HG02642 (cell line): ENCODE measurements around the gene FTCD.
"Not testable (repeated sequence)": the region's sequence is repeated elsewhere in the genome, so short reads cannot be mapped to it uniquely, and the experiment has no call there.

Experiments used
- ATAC-seq: cut with Tn5 transposase; IDR thresholded peaks from one replicate; pipeline ENCODE4 v1.9.1; 2021; ENCODE audit warnings: mild to moderate bottlenecking; ENCODE audit not compliant: unreplicated experiment, poor library complexity

The FTCD gene

GRCh38 chr21:46155514-46156377, at the start of gene FTCD:
FTCD (minus strand) TSS chr21:46155579; CDS start chr21:46155523, 56 bp downstream.
- ATAC-seq, result no peak

DNA sequence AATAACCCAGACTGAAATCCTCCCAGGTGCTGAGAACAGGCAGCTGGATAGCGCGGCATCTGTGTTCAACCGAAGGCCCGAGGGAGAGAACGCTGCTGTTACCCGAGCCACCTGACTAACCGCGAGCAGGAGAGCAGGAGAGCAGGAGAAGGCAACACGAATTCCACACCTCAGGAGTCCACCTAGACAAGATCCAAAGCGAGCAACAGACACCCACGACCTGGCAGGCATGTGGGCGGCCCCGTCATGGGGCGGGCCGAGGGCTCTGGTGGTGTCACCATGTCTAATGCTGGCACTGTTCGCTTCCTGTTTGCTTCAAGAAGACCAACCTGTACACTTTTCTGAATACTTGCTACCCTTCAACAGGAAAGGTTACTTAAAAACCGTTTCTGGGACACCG, 49.8 kb upstream of the FTCD start:
- no peak for ATAC-seq

GRCh38 chr21:46203203-46203600, 47.8 kb upstream of the FTCD start:
- no peak for ATAC-seq

DNA sequence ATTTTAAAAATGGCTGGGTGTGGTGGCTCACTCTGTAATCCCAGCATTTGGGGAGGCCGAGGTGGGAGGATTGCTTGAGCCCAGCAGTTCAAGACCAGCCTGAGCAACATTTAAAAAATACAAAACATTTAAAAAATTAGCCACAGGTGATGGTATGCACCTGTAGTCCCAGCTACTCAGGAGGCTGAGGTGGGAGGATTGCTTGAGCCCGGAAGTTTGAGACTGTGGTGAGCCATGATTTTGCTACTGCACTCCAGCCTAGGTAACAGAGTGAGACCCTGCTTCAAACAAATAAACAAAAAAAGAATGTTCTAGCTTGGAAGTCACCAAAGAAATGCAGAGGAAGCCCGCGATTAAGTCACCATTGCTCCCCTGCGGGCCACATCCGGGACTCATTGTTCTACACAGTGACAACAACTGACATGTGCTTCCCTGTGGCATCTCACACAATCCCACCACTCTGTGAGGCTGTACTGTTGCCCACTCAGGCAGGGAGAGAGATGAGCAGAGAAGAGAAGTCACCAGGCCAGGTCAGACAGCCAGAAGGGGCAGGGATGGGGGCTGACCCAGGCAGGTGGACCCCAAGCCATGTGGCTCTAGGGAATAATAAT, 47.3 kb upstream of the FTCD start:
- ATAC-seq, result no peak

DNA sequence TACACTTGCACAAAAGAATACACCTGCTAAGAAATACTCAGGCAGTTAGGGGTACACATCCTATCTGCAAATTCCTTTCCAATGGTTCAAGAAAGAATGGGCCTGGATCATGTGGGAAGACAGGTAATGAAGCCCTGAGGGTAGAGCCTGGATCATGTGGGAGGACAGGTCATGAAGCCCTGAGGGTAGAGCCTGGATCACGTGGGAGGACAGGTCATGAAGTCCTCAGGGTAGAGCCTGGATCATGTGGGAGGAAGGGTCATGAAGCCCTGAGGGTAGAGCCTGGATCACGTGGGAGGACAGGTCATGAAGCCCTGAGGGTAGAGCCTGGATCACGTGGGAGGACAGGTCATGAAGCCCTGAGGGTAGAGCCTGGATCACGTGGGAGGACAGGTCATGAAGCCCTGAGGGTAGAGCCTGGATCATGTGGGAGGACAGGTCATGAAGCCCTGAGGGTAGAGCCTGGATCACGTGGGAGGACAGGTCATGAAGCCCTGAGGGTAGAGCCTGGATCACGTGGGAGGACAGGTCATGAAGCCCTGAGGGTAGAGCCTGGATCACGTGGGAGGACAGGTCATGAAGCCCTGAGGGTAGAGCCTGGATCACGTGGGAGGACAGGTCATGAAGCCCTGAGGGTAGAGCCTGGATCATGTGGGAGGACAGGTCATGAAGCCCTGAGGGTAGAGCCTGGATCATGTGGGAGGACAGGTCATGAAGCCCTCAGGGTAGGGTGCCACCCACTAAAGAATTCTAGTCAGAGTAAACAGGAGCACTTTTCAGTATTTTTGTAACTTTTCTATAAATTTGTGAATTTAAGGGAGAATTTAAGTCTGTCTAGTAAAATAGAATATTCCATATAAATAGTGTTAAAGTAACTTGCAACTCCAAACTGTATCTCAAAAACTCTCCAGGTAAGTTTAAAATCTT, 45.8 kb upstream of the FTCD start:
- not testable (repeated sequence) for ATAC-seq

GRCh38 chr21:46199436-46200373, 44.3 kb upstream of the FTCD start:
- no peak for ATAC-seq

DNA sequence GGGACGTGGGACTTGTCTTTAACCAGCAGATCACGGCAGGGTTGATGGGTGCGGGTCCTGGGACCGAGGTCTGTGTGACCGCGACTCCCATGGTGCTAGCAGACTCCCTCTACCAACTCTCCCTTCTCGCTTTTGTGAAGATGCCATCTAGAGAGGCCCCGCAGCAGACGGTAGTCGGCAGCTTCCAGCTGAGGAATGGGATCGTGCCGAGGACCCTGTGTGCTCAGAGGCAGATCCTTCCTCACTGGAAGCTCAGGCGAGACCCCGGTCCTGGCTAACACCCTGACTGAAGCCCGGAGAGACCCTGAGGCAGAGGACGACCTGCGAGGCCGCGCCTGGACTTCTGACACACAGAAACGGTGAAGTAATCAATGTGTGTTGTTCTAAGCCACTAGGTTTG, 41.4 kb upstream of the FTCD start:
- ATAC-seq, result no peak

- ATAC-seq, result no peak
These were observed 40.3 kb upstream of the FTCD start for GRCh38 chr21:46195595-46196195.

DNA sequence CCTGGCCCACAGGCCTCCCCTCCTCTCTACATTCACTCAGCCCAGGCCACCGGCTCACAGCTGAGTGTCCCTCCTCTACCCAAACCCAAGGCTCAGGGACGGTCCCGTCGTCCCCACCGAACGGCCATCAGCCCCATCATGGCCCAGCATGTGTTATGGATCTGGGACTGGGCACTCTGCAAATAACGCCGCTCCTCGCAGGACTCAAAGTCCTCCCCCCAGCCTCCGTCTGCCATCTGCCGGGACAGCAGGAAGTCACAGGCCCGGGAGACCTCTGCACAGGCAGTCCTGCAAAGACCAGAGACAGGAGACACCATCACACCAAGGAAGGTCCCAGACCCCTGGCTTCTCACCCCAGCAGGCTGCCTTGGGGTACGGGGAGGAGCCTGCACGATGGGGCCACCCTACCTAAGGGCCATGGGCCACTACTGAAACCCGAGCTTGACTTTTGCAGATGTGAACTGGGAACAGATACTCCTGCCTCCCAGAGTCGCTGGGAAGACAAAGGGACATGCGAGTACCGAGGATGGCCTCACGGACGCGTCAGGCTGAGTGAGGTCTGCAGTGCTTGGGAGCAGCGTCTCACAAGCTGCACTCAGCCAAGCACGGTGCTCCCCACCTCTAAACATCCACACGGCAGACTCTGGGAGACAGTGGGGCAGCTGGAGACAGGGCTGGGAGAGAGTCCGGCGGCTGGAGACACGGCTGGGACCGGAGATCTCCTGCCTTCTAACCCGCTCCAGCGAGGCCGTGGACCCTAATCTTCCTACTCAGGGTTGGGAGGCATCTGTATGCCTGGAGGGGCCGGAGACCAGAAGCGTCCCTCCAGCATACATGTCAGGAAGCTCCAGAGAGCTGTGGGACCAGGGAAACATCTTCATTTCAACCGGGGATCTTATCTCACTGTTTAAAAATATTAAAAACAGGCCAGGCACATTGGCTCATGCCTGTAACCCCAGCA, 39.3 kb upstream of the FTCD start:
- ATAC-seq, result no peak

- no peak for ATAC-seq
These were observed 38.5 kb upstream of the FTCD start for GRCh38 chr21:46193829-46194373.

DNA sequence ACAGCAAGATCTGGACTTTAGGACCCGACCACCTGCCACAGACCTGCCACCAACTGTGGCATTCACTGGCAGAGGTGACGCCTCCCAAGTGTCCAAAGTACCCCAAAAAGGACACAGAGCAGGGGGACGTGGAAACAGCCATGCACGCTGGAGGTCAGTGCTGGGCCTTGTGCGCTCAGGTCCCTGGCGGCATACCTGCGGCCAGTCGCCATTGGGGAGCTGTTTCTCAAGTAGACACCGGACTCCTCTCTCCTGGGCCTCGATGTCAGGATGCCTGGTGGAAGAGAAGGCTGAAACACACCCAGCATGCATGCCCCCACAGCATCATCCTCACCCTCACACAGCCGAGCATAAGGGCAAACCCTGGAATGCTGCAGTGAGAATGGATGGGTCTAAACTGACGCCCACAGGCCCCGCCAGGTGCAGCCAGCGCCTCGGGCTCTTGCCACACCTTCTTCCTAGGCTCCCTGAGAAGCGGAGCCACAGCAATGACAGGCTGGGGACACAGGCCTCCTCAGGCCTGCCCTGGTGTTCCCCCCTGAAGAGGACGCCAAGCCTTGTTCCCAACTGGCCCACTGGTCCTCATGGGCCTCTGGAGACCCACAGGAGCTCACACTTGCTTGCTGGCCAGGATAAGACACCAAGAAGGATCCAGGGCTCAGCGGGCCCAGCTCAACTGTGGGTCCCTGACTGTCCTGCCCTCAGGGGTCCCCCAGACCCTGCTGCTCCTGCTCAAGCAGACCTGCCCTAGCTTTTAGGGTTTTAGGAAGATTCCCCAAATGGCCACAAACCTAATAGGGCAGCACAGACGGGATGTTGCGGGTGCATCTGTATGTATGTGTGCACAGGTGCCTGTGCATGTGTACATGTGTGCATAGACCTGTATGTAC, 36.6 kb upstream of the FTCD start:
- no peak for ATAC-seq

DNA sequence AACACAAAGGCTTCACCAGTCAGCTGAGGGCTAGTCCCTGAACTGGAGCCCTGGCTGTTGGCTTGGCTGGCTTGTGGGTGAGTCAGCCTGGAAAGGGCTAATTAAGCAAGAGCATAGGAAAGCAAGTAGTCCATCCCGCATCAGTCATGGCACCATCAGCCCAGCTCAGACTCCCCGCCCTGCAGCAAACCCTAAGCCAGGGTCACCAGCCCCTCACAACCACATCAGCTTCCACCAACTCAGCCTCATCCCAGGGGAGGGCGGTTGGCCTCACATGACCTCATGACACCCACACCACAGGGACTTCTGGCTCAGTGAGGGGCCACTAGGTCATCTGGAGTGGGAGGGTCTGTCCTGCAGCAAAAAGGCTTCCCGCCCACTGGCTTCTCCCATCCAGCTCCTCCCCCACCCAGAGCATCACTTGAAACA, 35.9 kb upstream of the FTCD start:
- ATAC-seq, result no peak

GRCh38 chr21:46190491-46191131, 35.2 kb upstream of the FTCD start:
- ATAC-seq, result no peak

- no peak for ATAC-seq
These were observed 34.6 kb upstream of the FTCD start for GRCh38 chr21:46189959-46190490.

GRCh38 chr21:46189213-46189958, 34.0 kb upstream of the FTCD start:
- no peak for ATAC-seq
